BJ (cell line): ENCODE results near the gene PHLDA1. TPM values are rescaled to one million over a fixed set of nuclear protein-coding genes. Genes with fewer than 3 reads are reported as not detected.

Source experiments
- CTCF ChIA-PET: fragments of 350-600 bp; formaldehyde crosslinking; extraction: SDS; loops from one replicate; lab custom pipeline; 2021; ENCODE audit warnings: antibody characterized with exemption, inconsistent platforms; lab: Yijun Ruan, JAX
- POLR2A ChIA-PET: fragments of 300-600 bp; sonication (Branson Sonifier 250); formaldehyde crosslinking; extraction: SDS; loops from one replicate; lab custom pipeline; 2021; ENCODE audit warnings: antibody characterized with exemption; lab: Charles Lee
- DNase-seq: peaks from one replicate; pipeline ENCODE4 v3.0.0-alpha.2; 2011; ENCODE audit warnings: low read depth
- H3K27me3 ChIP-seq: 2 replicates; pipeline ENCODE4 v1.6.0; 2011; ENCODE audit warnings: low read length; ENCODE audit not compliant: control insufficient read depth, insufficient read depth
- H3K36me3 ChIP-seq: 2 replicates; pipeline ENCODE4 v1.5.1; 2011; ENCODE audit warnings: low read length; ENCODE audit not compliant: control insufficient read depth, insufficient read depth
- H3K4me3 ChIP-seq: 2 replicates; pipeline ENCODE4 v1.5.1; 2011; ENCODE audit warnings: low read depth, mild to moderate bottlenecking, control low read depth, low read length
- CTCF ChIP-seq: IDR thresholded peaks from 2 replicates; pipeline ENCODE4 v1.5.1; 2011; ENCODE audit warnings: low read depth, mild to moderate bottlenecking, control low read depth, inconsistent platforms, low read length, moderate library complexity; ENCODE audit not compliant: insufficient read depth
- polyA plus RNA-seq: library from polyadenylated mRNA; depleted of rRNA; stranded (reverse); fragments of >200 nt; gene quantifications from 2 replicates; pipeline ENCODE4 v1.2.3, GENCODE V29; 2011

The PHLDA1 gene
- polyA plus RNA-seq, 1 experiment, result 8.1 TPM

GRCh38 chr12:76064904-76065303 is 33.3 kb upstream of the PHLDA1 start:
- ChIA-PET POLR2A (no interaction called here), CTCF (no interaction called here)
- Histone ChIP-seq H3K4me3 (no peak overlapping the region), H3K36me3 (peaks cover 2% of the 10 kb centered on the region), H3K27me3 (no peaks in the 10 kb centered on the region)
- DNase-seq, result no peak
- TF ChIP-seq CTCF, result no peak

DNA sequence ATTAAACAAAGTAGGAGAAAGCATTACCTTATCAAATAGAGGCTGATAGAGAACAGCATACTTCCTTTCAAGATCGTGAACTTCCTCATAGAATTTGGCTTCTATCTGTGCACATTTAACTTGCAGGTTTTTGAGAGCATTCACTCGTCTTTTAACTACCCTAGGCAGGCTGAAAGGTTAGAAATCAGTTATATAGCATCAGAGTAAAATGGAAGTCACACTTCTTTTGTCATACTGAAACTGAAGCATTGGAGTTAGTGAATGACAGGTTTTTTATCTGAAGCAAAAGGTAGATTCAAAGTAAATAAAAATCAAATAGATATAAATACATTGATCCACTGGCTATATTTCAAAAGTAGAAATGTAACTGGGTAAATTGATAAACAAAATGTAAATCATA is 28.5 kb upstream of the PHLDA1 start:
- ChIA-PET POLR2A (no interaction called here), CTCF (no interaction called here)
- no peak for DNase-seq
- no peak overlapping the region for H3K4me3 ChIP-seq
- TF ChIP-seq CTCF, result no peak
- no peaks in the 10 kb centered on the region for H3K27me3 ChIP-seq
- peaks cover 7% of the 10 kb centered on the region for H3K36me3 ChIP-seq

GRCh38 chr12:76057326-76057725 is 25.8 kb upstream of the PHLDA1 start:
- no peak for TF ChIP-seq CTCF
- Histone ChIP-seq H3K27me3 (no peaks in the 10 kb centered on the region), H3K4me3 (no peak overlapping the region), H3K36me3 (peaks cover 6% of the 10 kb centered on the region)
- ChIA-PET POLR2A (interaction anchor here (0.6 kb wide), 1 partner anchor 26 kb away, joined by 3 read pairs; no protein-coding TSS in a partner anchor), CTCF (interaction anchor here (1.3 kb wide), 1 partner anchor 290 kb away, joined by 3 read pairs; no protein-coding TSS in a partner anchor)
- no peak for DNase-seq

GRCh38 chr12:76055393-76055792 is 23.8 kb upstream of the PHLDA1 start:
- no peak for TF ChIP-seq CTCF
- H3K27me3 ChIP-seq, result no peaks in the 10 kb centered on the region
- ChIA-PET POLR2A (no interaction called here), CTCF (interaction anchor here (0.5 kb wide), 1 partner anchor 627 kb away, joined by 10 read pairs; no protein-coding TSS in a partner anchor)
- no peak overlapping the region for H3K4me3 ChIP-seq
- H3K36me3 ChIP-seq, result peaks cover 10% of the 10 kb centered on the region
- DNase-seq, result no peak

GRCh38 chr12:76049575-76050251 is 18.1 kb upstream of the PHLDA1 start:
- ChIA-PET CTCF (interaction anchor here (0.7 to 2.5 kb wide), 4 partner anchors 10 to 523 kb away, joined by 3 to 7 read pairs (median 4); partner anchors contain the start of gene PHLDA1), POLR2A (no interaction called here)
- DNase-seq, result no peak
- Histone ChIP-seq H3K4me3 (no peak overlapping the region), H3K27me3 (no peaks in the 10 kb centered on the region), H3K36me3 (peaks cover 8% of the 10 kb centered on the region)
- no peak for TF ChIP-seq CTCF
